ENCODE results near the gene CHCHD10.

CHCHD10 gene

GRCh38 chr22:23772649-23773473 lies 5.1 kb upstream of the CHCHD10 start, which contains the start of gene MMP11:
TSS of gene MMP11 (plus strand) at chr22:23772849. CDS start at chr22:23772871, 22 bp downstream.
- peak; percentile 49 for DNase-seq (ENCODE audit: low read depth)

GRCh38 chr22:23772315-23772648 lies 4.5 kb upstream of the CHCHD10 start:
- no peak for DNase-seq (ENCODE audit: low read depth)

- DNase-seq (ENCODE audit: low read depth) = no peak
These were observed 1.7 kb upstream of the CHCHD10 start for GRCh38 chr22:23769321-23769965.

GRCh38 chr22:23767303-23767672 lies 484 bp downstream of the CHCHD10 start:
- DNase-seq (ENCODE audit: low read depth) = no peak

DNA sequence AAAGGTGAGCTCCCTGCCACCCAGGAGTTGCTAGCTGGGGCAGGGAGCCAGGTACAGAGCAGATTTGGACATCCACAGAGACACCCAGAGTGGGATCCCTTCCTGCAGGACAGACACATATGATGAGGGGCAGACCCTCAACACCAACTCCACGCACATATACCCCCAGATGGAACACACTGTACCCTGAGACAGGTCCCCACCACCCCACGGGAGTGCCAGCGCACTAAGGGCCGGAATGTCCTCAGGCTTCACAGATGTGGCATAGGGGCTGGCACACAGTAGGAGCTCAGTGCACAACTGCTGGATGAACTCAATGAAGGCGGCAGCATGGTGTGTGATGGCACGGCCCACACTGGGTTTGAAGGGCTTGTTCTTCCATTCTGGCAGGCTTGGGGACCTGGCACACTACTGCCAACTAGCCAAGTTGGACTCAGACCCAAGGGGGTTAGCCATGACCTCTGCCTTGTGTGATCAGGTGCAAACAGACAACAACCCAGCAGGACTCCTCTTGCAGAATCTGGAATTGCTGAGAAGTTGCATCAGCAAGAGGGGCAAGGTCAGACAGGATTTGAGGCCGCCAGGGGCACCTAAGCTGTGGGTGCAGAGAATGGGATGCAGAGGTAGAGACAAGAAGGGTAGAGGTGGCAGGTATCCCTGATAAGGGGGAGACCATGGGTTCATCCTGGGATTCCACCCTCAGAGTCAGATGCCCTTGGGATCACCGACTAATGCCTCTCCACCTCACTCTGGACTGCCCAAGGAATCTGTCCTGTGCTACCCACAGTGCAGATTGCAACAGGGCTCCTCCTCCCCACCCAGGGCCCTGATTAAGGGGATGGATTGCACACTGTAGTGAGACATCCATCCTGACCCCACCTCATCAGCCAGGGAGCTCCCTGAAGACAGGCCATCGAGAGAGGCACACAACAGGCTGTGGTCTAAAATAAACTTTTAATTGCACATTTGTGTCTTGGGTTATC lies 2.6 kb downstream of the CHCHD10 start:
- DNase-seq (ENCODE audit: low read depth) = no peak

GRCh38 chr22:23763954-23764353 lies 3.8 kb downstream of the CHCHD10 start:
- DNase-seq (ENCODE audit: low read depth) = no peak

DNA sequence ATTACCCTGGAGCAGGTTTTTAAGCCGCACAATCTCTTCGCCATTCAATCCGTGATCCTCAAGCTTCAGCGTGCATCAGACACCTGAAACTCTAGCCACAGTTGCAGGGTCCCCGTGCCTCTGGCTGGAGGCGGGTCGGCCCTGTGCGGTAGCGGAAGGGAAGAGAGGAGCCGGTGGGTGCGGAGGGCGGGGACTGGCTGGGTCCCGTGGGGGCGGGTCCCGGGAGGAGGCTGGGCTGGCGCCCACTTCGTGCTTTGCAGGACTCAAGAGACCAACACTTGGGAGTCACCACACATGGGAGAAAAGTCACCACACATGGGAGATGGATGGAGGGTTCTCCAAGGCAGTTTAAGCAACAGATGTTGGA lies 4.2 kb downstream of the CHCHD10 start:
- peak; percentile 40 for DNase-seq (ENCODE audit: low read depth)

DNA sequence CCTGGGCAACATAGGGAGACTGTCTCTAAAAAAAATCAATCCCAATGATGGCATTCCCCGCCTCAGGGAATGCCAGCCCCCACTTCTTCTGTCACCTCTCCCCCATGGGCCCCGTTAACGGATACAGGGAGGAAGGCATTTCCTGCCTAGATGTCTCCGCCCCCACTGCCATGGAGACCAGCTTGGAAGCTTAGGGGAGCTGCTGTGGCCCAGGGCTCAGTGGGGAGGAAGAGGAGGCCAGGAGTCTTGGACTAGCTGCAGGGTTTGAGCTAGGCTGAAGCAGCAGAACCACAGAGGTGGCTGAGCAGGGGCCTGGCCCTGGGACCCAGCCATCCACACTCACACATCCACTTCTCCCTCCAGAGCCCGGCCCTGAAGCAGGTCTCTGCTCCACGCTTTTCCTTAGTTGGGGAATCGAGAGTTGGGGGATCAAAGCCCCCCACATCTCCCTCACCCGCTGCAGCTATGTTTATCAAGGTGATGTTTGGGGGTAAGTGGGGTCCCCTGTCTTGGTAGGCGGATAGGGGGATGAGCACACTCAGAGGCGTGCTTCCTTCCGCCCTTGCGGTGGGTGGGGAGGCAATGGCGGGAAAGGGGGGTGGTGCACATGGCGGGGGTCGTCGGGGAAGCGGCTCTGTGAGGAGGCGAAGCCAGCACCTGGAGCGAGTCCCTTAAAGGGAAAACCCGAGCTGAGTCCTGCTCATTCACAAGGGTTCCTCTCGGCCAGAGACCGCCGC lies 4.8 kb downstream of the CHCHD10 start, which contains the start of gene C22orf15:
C22orf15 (plus strand) TSS at position 149 of the 737 bp plus-strand sequence; CDS start at position 466, 317 bp downstream.
- DNase-seq (ENCODE audit: low read depth) = no peak

DNA sequence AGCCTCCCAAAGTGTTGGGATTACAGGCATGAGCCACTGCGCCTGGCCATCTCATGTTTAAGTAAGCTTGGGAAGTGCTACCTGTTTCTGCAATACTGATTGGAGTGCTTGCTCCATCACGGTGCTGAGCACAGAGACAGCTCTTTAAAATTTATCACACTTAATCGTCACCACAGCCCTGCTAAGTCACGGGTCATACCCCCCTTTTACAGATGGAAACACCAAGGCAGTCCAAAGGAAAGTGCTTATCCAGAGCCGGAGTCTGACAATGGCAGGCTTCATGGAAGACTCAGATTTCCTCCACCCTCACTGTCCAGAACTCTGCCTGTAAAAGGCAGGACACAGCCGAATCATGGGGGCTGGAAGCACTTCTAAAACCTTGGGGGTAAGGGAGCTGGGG lies 7.7 kb downstream of the CHCHD10 start:
- DNase-seq (ENCODE audit: low read depth) = no peak

DNA sequence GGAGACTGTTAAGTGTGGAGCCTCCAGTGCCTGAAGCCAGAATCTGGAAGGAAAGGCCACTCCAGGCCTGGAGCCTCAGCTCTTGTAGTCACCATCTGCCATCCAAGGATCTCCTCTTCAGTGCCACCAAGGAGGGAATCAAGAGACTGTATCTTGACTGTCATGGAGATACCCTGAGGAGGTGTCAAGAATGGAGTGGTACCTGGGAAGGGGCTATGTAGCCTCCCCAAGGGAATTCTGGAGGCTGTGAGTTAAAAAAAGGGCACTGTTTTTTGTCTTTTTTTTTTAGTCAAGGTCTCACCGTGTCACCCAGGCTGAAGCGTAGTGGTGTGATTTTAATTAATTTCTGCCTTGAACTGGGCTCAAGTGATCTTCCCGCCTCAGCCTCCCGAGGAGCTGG lies 8.2 kb downstream of the CHCHD10 start:
- no peak for DNase-seq (ENCODE audit: low read depth)

DNA sequence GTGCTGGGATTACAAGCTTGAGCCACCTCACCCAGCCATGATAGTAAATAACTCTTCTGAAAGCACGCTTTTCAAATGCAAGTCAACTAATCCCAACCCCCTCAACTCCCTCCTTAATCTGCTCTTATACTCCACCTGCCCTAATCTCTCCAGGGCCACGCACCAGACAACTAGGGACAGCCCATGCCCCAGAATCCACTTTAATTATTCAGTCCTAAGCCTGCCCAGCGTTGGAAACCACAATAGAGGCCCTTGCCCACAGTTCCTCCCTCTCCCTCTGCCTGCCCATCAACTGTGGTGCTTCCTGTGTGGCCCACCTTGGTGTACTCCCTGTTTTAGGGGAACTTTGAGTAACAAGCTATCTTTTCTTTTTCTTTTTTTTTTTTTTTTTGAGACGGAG lies 10.9 kb downstream of the CHCHD10 start:
- no peak for DNase-seq (ENCODE audit: low read depth)

- DNase-seq (ENCODE audit: low read depth) = no peak
These were observed 12.1 kb downstream of the CHCHD10 start for GRCh38 chr22:23755711-23756110.

DNA sequence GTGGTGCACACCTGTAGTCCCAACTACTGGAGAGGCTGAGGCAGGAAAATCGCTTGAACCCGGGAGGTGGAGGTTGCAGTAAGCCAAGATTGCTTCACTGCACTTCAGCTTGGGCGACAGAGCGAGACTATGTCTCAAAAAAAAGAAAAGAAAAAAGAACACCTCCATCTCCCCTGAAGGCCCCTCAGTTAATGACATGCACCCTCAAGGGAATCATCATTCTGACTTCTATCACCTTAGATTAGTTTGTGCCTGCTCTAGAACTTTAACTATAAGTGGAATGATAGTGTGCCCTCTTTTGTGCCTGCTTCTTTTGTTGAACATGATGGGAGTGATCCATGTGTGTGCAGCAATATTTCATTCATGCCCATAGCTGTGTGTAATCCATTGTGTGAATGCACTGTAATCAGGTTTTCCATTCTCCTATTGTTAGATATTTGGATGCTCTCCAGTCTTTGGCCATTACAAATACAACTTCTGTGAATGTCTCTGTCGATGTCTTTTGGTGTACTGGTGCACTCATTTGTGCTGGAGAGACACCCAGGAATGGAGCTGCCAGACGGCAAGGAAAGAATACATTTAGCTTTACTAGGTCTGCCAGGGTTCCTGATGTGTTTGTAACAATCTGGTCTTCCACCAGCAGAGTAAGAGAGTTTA lies 12.7 kb downstream of the CHCHD10 start:
- no peak for DNase-seq (ENCODE audit: low read depth)

DNA sequence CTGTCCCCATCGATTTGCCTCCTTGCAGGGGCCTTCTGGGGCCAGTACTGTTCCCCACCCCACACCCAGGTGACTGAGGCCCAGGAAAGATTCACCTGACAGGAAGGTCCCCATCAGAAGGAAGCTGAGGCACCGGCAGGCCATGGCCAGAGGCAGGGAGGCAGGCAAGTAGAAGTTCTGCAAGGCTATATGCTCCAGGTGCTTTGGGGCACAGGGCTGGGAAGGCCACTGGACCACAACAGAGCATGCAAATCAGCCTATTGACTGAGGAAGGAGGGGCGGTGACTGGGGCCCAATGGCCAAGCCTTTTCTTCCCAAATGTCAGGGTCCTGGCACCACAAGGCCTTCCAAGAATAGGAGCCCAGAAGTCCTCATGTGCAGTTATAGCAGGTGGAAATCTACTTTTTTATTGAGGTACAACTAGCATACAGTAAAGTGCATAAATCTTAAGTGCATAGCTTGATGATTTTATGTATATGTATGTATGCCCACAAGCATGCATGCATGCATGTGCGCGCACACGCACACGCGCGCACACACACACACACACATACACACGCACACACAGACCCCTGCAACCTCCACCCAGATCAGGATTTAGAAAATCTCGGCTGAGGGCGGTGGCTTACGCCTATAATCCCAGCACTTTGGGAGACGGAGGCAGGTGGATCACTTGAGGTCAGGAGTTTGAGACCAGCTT lies 13.4 kb downstream of the CHCHD10 start, which contains the start of gene VPREB3:
VPREB3 (minus strand) TSS at position 206 of the 700 bp plus-strand sequence; CDS start at position 144, 62 bp downstream.
- DNase-seq (ENCODE audit: low read depth) = no peak

DNA sequence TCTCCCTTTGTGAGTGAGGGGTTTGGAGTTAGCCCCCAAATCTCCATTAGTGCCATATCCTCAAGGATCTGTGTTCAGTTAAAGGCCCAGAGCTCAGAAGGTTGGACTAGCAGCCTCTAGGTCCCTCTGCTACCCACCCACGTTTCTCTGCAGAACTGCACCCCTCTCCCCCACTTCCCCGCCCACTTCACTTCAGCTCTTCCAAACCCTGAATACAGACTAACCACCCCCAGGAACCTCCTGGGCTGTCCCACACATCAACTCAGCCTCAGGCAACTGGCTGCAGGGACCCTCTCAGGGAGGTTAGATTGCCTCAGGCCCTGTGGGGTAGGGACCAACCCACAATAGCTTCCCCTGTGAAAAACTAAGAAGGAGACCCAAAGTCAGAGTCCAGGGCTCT lies 14.4 kb downstream of the CHCHD10 start:
- DNase-seq (ENCODE audit: low read depth) = no peak

- no peak for DNase-seq (ENCODE audit: low read depth)
These were observed 15.0 kb downstream of the CHCHD10 start for GRCh38 chr22:23752750-23753149.

GRCh38 chr22:23752090-23752691 lies 15.6 kb downstream of the CHCHD10 start:
- DNase-seq (ENCODE audit: low read depth) = no peak

DNA sequence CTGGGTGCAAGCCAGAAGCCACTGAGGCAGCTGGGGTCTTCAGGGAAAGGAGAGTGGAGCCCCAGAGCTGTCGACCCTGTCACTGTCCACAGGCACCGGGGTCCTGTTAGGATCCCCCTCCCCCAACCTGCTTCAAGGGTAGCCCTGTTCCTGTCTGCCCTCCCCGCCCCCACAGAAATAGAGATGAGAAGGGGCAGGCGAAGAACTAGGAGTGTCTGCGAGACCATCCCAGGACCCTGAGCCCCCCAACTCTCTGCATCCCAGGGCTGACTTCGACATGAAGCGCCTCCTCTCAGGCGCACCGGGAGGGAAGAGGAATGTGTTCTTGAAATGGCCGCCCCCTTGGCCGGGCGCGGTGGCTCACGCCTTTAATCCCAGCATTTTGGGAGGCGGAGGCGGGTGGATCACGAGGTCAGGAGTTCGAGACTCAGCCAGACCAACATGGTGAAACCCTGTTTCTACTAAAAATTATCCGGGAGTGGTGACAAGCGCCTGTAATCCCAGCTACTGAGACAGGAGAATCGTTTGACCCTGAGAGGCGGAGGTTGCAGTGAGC lies 16.3 kb downstream of the CHCHD10 start:
- DNase-seq (ENCODE audit: low read depth) = no peak

DNA sequence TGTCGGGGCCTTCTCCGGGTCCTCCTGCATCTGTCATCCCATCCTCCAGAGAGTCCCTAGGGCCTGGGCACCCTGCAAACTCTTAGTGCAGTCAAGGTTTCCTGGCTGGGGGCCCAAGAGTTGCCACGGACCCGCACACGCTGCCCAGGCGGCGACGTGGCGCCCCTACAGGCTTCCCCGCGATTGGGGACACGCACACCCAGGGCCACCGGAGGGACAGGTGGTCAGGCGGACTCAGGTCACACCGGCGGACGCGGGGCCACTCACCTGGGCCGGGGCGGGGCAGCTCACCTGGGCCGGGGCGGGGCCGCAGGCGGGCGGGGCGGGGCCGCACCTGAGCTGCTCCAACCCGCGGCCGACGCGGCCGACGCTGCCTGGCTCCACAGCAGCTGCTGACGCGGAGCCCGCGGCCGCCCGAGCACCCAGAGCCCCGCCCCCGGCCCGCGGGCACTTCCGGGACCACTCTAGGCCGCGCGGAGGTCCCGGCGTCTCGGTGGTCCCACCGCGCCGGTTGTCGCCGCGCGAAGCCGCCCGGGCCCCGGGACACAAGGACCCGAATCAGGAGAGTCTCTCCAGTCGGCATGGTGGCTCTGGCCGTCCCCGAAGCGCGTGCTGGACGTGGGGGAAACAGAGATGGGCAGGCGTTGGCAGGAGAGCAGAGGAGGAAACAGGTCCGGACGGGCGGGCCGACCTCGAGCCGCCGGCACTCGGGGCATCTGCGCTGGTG lies 16.9 kb downstream of the CHCHD10 start, which contains the start of gene ZNF70:
ZNF70 (minus strand) TSS at position 399 of the 727 bp plus-strand sequence. CDS start 5,972 bp downstream, outside the sequence.
- peak; percentile 80 for DNase-seq (ENCODE audit: low read depth)
